Right lobe of liver (tissue), 6 donors: ENCODE data around the gene PUS3. TPM values are rescaled to one million over a fixed set of nuclear protein-coding genes. Genes with fewer than 3 reads are reported as not detected.
A peak's percentile ranks its signal among the peaks of the same experiment; 100 is the strongest.

Experiments
- ATAC-seq, 4 donors: fragments of 200-7000 bp; cut with Tn5 transposase; one replicate each; pipeline ENCODE4 v1.9.1; 2020; ENCODE audit warnings: mild to moderate bottlenecking in 4 of 4, moderate library complexity in 4 of 4
- DNase-seq, 3 donors: peaks; one replicate each; pipeline ENCODE4 v3.0.0-alpha.2; 2020
- H3K27ac ChIP-seq, 3 donors: fragments of 200-600 bp; one replicate each; pipeline ENCODE4 v1.8.0; 2022
- H3K27me3 ChIP-seq, 2 donors: fragments of 200-600 bp; one replicate each; pipeline ENCODE4 v1.8.0; 2022
- H3K36me3 ChIP-seq, 4 donors: fragments of 200-600 bp; sonication (generic) in 1 of 4; one replicate each; pipeline versions ENCODE4 v1.5.1 to v1.8.0; 2017 to 2022; ENCODE audit warnings: control low read depth in 1 of 4
- H3K4me1 ChIP-seq, 4 donors: fragments of 200-600 bp; sonication (generic) in 1 of 4; one replicate each; pipeline versions ENCODE4 v1.5.1 to v1.8.0; 2017 to 2022; ENCODE audit warnings: control low read depth in 1 of 4
- H3K4me3 ChIP-seq, 3 donors: fragments of 200-600 bp; one replicate each; pipeline ENCODE4 v1.8.0; 2022
- H3K9me3 ChIP-seq, 4 donors: fragments of 200-600 bp; sonication (generic) in 1 of 4; one replicate each; pipeline versions ENCODE4 v1.5.1 to v1.8.0; 2017 to 2022; ENCODE audit warnings: control low read depth in 1 of 4
- POLR2A ChIP-seq: fragments of 450-650 bp; IDR thresholded peaks from one replicate; pipeline ENCODE4 v1.6.1; 2017; ENCODE audit warnings: antibody characterized with exemption, mild to moderate bottlenecking
- WGBS: methylation state at CpG from one replicate; pipeline ENCODE4 v1.1.6; 2018; ENCODE audit warnings: low coverage, low lambda C conversion rate; ENCODE audit not compliant: insufficient coverage; ENCODE audit errors: missing lambda C conversion rate; 5-methylcytosine and 5-hydroxymethylcytosine counted together
- intact Hi-C, 2 donors: fragments of 100-400 bp; cut with DNase I; formaldehyde crosslinking; loops; one replicate each; pipeline versions ENCODE4 v1.11.2 to v1.14.1; 2022
- total RNA-seq, 6 experiments: library from RNA; depleted of rRNA in 2 of 6; stranded (reverse); fragments of >200 nt in 2 of 6; fragmentation: NEBNext Ultra II Directional in 3 of 6; extraction: Animal tissue kit (Norgen Biotek cat#: 25700) in 3 of 6; gene quantifications; one replicate each; pipeline versions ENCODE4 v1.1.0 to v1.2.4, GENCODE V29; 2016 to 2023
- TF ChIP-seq, protein P1 (sequence below), 4 donors: fragments of 200-600 bp in 3 of 4; fragments of 450-650 bp in 1 of 4; IDR thresholded peaks; one replicate each; pipeline versions ENCODE4 v1.5.1 to v1.8.0; 2016 to 2022; ENCODE audit warnings: antibody characterized with exemption in 4 of 4, mild to moderate bottlenecking in 2 of 4
- donor health status: DM: no; HTN: yes; CAD: no.
- donor health status: DM: no; HTN: no; CAD: no.
- donor health status: DM: no; HTN: no; CAD: no.
- donor health status: DM: no; HTN: yes; CAD: no.
- donor health status: DM: no; HTN: yes; CAD: no.

The PUS3 gene
- total RNA-seq, 6 experiments from 2014 or later = 11.8 to 24.7 (median 17.4) TPM

DNA sequence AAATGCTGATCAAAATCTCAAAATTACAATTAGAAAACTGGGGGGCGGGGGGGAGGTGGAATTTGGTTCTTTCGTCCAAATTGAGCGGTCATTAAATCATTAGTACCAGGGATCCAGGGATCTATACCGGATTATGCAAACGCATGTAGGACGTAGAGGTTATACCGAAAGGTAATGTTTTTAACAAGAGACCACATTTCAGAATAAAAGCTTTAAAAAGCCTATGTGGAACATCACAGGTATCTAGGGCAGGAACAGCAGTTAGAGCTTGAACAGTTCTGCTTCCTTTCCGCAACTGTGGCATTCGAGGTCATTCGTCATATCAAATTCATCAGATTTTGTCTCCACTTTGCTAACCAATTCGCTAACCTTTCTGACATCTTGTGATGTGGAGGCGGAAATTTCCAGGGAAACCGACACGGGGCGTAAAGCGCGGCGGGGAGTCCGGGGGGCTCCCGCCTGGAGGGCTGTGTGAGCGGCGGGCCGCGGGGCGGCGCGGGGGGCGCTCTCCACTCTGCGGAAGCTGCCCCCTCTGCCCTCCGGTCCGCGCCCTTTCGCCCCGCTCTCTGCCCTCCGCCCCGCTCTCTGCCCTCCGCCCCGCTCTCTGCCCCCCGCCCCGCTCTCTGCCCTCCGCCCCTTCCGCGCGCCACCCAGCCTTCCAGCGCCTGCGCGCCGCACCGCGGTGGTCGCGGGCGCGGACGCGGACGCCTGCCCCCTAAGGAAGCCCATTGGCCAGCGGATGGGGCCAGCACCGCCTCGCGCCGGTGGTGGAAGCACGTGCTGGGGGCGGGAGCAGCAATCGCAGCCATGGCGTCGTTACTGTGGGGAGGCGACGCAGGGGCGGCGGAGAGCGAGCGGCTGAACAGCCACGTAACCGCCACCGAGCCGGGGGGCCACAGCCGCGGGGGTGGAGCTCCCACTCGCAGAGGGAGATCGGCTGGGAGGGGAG, 979 bp upstream of the PUS3 start, which contains the start of gene DDX25:
Gene DDX25, plus strand, starts transcription at position 798 of the 949 bp plus-strand sequence. Its CDS starts 10 bp downstream, at position 808.
- ATAC-seq (no peak), DNase-seq (no peak)
- no peaks in the 10 kb centered on the region for H3K9me3 ChIP-seq
- H3K27ac ChIP-seq = no peak within 1 kb of the TSS
- peak within 1 kb of the TSS; percentile 40 to 74 (median 64) for H3K4me3 ChIP-seq
- no peaks in the 10 kb centered on the region for H3K27me3 ChIP-seq
- intact Hi-C loops = no loop called here
- H3K4me1 ChIP-seq = peaks cover 0 to 11% (median 2%) of the 10 kb centered on the region in 4 donors
- H3K36me3 ChIP-seq = peaks cover 0 to 14% (median 4%) of the 10 kb centered on the region in 4 donors
- TF ChIP-seq, protein P1, sequence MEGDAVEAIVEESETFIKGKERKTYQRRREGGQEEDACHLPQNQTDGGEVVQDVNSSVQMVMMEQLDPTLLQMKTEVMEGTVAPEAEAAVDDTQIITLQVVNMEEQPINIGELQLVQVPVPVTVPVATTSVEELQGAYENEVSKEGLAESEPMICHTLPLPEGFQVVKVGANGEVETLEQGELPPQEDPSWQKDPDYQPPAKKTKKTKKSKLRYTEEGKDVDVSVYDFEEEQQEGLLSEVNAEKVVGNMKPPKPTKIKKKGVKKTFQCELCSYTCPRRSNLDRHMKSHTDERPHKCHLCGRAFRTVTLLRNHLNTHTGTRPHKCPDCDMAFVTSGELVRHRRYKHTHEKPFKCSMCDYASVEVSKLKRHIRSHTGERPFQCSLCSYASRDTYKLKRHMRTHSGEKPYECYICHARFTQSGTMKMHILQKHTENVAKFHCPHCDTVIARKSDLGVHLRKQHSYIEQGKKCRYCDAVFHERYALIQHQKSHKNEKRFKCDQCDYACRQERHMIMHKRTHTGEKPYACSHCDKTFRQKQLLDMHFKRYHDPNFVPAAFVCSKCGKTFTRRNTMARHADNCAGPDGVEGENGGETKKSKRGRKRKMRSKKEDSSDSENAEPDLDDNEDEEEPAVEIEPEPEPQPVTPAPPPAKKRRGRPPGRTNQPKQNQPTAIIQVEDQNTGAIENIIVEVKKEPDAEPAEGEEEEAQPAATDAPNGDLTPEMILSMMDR (IDR thresholded peaks at IDR 0.05) = no peak
- no peak for TF ChIP-seq POLR2A
- WGBS = 7% methylated on average over 23 of the region's 81 CpGs

DNA sequence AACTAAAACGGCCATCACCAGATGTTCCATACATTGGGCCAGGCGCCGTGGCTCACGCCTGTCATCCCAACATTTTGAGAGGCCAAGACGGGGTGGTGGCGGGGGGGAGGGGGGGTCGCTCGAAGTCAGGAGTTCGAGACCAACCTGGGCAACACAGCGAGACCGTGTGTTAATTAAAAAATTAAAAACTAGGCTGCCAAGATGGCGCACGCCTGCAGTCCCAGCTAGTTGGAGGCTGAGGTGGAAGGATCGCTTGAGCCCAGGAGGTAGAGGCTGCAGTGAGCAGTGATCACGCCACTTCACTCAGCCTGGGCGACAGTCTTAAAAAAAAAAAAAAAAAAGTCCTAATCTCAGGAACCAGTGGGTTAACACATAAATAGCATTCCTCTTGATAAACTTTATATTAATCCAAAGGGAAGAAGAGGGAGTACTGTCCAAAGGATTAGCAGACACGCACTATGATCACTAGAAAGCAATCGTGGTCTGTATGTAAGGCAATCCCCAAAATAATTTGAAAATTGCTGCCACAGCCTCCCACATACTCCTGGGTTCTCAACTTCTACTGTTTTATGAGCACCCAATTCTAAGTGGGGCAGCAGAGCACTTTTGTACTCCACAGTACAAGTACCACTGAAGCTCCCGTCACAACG, 604 bp downstream of the PUS3 start:
- intact Hi-C loops = no loop called here
- Histone ChIP-seq H3K4me1 (peaks cover 0 to 11% (median 2%) of the 10 kb centered on the region in 4 donors), H3K4me3 (peak overlapping the region; percentile 40 to 74 (median 64)), H3K27ac (peak overlapping the region; percentile 60 to 83 (median 68)), H3K9me3 (no peaks in the 10 kb centered on the region), H3K36me3 (peaks cover 0 to 14% (median 4%) of the 10 kb centered on the region in 4 donors), H3K27me3 (no peaks in the 10 kb centered on the region)
- ATAC-seq (peak in 3 of 4 donors; percentile 6 to 38 (median 6)), DNase-seq (no peak)
- WGBS = 29% methylated on average over 19 of the region's 20 CpGs
- TF ChIP-seq POLR2A = no peak
- TF ChIP-seq, protein P1 (IDR thresholded peaks at IDR 0.05) = no peak

DNA sequence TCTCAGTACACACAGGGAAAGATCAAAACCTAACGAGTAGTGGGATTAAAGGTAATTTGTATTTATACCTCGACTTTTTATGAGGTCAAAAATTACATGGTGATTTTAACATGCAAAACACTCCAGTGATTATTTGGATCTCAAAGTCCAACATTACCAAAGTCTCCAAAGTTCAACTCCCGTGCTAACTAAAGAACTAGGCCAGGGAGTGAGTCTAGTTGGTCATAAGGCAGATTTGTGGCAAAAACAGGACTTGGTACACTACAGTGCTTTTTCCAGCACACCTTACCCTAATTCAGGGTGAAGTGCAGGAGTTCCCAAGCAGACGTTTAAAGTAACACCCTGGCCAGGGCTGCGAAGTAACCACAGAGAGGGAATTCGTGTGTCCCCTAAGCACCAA, 1.1 kb downstream of the PUS3 start:
- peaks cover 0 to 14% (median 4%) of the 10 kb centered on the region in 4 donors for H3K36me3 ChIP-seq
- H3K4me3 ChIP-seq = peak overlapping the region; percentile 40 to 74 (median 64)
- H3K27me3 ChIP-seq = no peaks in the 10 kb centered on the region
- peak; percentile 64 for TF ChIP-seq POLR2A
- TF ChIP-seq, protein P1 (IDR thresholded peaks at IDR 0.05) = no peak
- peaks cover 0 to 11% (median 2%) of the 10 kb centered on the region in 4 donors for H3K4me1 ChIP-seq
- intact Hi-C loops = no loop called here
- ATAC-seq (peak; percentile 65 to 75 (median 70)), DNase-seq (no peak)
- H3K9me3 ChIP-seq = no peaks in the 10 kb centered on the region
- peak overlapping the region; percentile 60 to 83 (median 68) for H3K27ac ChIP-seq
- 36% methylated on average over 6 of the region's 6 CpGs for WGBS

DNA sequence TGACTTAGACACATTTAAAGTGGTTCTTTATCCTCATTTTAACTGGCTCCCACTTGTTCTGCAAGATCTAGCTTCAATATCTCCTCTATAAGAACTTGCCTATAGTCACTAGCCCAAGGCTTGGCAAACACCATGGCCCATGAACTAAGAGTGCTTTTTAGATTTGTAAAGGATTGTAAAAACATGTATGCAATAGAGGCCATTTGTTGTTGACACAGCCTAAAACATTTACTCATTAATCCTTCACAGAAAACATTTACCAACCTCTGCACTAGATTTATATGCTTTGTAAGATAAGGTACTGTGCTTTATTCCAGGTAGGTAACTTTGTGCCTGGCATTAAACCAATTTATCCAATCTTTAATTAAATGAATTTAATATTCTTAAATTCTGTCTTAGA, 10.0 kb downstream of the PUS3 start:
- TF ChIP-seq POLR2A = no peak
- TF ChIP-seq, protein P1 (IDR thresholded peaks at IDR 0.05) = no peak
- Histone ChIP-seq H3K36me3 (peaks cover 0 to 14% (median 0%) of the 10 kb centered on the region in 4 donors), H3K9me3 (no peaks in the 10 kb centered on the region), H3K27ac (peak overlapping the region in 2 of 3 donors; percentile 13 to 27), H3K4me1 (peaks cover 0 to 27% (median 11%) of the 10 kb centered on the region in 4 donors), H3K27me3 (no peaks in the 10 kb centered on the region), H3K4me3 (no peak overlapping the region)
- ATAC-seq (peak; percentile 71 to 85 (median 72)), DNase-seq (no peak)
- intact Hi-C loops = no loop called here
